Astrocyte (in vitro differentiated cells and primary cell): ENCODE results near the gene LRRTM4.

Source experiments
- CTCF ChIP-seq: IDR thresholded peaks from 2 replicates; pipeline ENCODE4 v1.5.1; 2011; ENCODE audit warnings: low read depth, mild to moderate bottlenecking, inconsistent platforms, low read length, moderate library complexity; ENCODE audit not compliant: insufficient read depth
- EZH2 ChIP-seq: IDR thresholded peaks from 2 replicates; pipeline ENCODE4 v1.6.1; 2012; ENCODE audit warnings: mild to moderate bottlenecking, low read length, inconsistent platforms; ENCODE audit not compliant: insufficient read depth

GRCh38 chr2:77398970-77399600 is 123.1 kb downstream of the LRRTM4 start:
- TF ChIP-seq CTCF = no peak
- no peak for TF ChIP-seq EZH2
